GM18951 (cell line): ENCODE data around the gene MROH2A.

Experiments used
- POLR2A ChIP-seq: IDR thresholded peaks from 4 replicates; pipeline ENCODE4 v1.6.1; 2011; ENCODE audit warnings: mild to moderate bottlenecking; ENCODE audit not compliant: insufficient read length, insufficient read depth; ENCODE audit errors: extremely low read depth
- in situ Hi-C: fragments of 300-500 bp; cut with MboI; formaldehyde crosslinking; loops from one replicate; pipeline ENCODE4 v1.12.0; 2022; ENCODE audit warnings: low sequenced_read_pairs, mixed read lengths, inconsistent platforms; ENCODE audit not compliant: unreplicated experiment

MROH2A gene

GRCh38 chr2:233832414-233832813, 54.3 kb downstream of the MROH2A start:
- no peak for TF ChIP-seq POLR2A
- in situ Hi-C loops: no loop called here

GRCh38 chr2:233832869-233833311, 54.8 kb downstream of the MROH2A start:
- in situ Hi-C loops: no loop called here
- no peak for TF ChIP-seq POLR2A

DNA sequence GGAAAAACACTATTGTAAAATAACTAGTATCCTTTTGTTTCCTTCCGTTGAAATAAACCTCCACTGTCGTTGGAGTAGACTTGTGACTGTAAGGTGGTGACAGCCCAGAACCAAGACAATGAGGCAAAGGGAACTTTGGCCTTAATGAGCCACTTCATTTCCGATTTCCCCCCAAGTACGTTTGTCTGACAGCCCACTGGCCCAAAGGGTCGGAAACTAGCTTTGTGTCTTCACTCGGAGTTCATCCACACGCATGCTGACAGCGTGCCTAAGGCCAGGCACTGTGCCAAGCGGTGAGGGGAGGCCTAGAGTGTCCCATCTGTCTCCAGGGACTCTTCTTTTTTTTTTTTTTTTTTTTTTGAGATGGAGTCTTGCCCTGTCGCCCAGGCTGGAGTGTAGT, 55.2 kb downstream of the MROH2A start:
- no peak for TF ChIP-seq POLR2A
- in situ Hi-C loops: no loop called here

DNA sequence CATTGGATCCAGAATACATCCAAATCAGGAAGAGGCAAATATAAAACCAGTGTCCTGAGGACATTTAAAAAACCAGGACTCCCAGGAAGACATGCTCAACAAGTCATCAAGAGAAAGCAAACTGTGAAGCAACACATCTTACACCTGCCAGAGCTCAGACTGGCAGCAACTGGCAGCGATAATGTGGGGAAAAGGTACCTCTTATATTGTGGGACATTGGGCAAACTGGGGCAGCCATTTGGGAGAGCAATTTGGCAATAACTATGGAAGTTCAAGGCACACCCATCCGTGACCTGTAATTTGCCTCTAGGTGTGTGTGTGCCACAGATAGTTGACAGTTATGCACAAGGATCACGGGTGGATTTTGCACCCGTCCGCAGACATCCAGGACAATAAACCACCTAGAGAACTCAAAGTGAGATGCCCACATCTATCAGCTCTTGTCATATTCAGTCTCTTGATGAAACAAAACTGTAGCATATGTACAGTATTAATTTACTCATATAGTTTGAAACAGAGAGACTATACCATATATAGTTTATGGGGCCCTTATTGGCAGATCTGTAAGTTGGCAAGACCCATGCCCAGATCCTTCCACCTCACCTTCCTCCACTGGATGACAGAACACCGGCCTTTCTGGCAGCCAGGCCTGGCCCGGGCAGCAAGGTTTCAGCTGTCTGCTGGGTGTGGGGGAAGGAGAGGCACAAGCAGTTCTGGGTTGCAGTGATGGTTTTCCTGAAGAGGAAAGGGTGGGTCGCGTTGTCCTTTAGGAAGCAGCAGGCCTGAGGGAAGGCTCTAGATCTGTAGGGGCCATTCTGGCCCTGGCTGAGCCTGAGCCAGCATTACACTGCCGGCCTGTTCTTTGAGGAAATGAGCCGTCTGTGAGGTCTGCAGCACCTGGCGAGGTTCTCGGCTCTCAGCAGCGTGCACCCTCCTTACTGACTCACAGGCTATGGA, 57.4 kb downstream of the MROH2A start:
- no peak for TF ChIP-seq POLR2A
- in situ Hi-C loops: no loop called here

GRCh38 chr2:233836359-233836758, 58.2 kb downstream of the MROH2A start:
- in situ Hi-C loops: no loop called here
- TF ChIP-seq POLR2A: no peak

DNA sequence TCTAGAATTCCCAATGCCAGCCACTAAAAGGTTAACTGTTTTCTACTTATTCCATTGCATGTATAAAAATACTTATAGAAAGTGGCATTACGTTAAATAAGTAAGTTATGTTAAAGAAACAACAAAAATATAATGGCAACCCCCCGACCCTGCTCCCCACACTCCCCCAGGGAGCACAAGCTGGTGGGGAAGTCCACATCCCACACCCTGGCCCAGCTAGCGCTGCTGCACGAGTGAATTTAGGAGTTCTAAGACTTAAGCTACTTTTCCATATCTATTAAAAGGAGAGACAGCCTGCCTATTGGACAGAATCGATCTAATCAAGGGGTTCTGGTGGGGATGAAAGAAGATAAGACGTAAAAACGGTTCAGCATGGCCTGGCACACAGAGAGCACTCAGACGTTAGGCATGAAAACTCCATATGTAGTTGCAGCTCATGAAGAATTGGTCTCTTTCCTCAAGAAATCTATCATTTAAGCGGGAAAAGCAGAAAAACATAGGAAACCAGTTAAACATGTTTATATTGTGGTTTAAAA, 59.6 kb downstream of the MROH2A start:
- in situ Hi-C loops: no loop called here
- TF ChIP-seq POLR2A: no peak

- in situ Hi-C loops: no loop called here
- no peak for TF ChIP-seq POLR2A
These were observed 60.1 kb downstream of the MROH2A start for GRCh38 chr2:233838251-233838650.

- no peak for TF ChIP-seq POLR2A
- in situ Hi-C loops: no loop called here
These were observed 60.8 kb downstream of the MROH2A start for GRCh38 chr2:233838726-233839446.

- TF ChIP-seq POLR2A: no peak
- in situ Hi-C loops: no loop called here
These were observed 61.3 kb downstream of the MROH2A start for GRCh38 chr2:233839447-233839820.

GRCh38 chr2:233840520-233840919, 62.4 kb downstream of the MROH2A start:
- in situ Hi-C loops: no loop called here
- no peak for TF ChIP-seq POLR2A

GRCh38 chr2:233841183-233841582, 63.1 kb downstream of the MROH2A start:
- in situ Hi-C loops: no loop called here
- no peak for TF ChIP-seq POLR2A

- no peak for TF ChIP-seq POLR2A
- in situ Hi-C loops: no loop called here
These were observed 66.1 kb downstream of the MROH2A start for GRCh38 chr2:233844064-233844807.

GRCh38 chr2:233844836-233845235, 66.7 kb downstream of the MROH2A start:
- TF ChIP-seq POLR2A: no peak
- in situ Hi-C loops: no loop called here
